K562 (cell line): Measurements from ENCODE around the gene CSK. TPM values are rescaled to one million over a fixed set of nuclear protein-coding genes. Genes with fewer than 3 reads are reported as not detected.

Experiments used
- ATAC-seq: fragments of 200-7000 bp; cut with Tn5 transposase; 3 replicates; pipeline ENCODE4 v1.9.1; 2020; ENCODE audit warnings: moderate library complexity
- BruUV-seq: library from RNA; stranded (reverse); fragments of 400-500 nt; replicated peaks from 2 replicates; lab custom pipeline; 2021; lab: Mats Ljungman, UMichigan
- CTCF ChIA-PET: fragments of 300-600 bp; formaldehyde crosslinking; extraction: SDS; loops from one replicate; lab custom pipeline; 2021; ENCODE audit warnings: low intra/inter-chr PET ratio; lab: Yijun Ruan, JAX
- POLR2A ChIA-PET: fragments of 300-600, 350-650 bp; sonication (Branson Sonifier 250); formaldehyde crosslinking; extraction: SDS; loops from one replicate; lab custom pipeline; 2021; ENCODE audit warnings: antibody characterized with exemption, inconsistent platforms; lab: Yijun Ruan, JAX
- DNase-seq, 4 experiments: peaks; one replicate each; pipeline versions ENCODE4 v3.0.0 to v3.0.0-alpha.2; 2011 to 2018; ENCODE audit warnings: low spot score in 3 of 4, mixed read lengths in 3 of 4; ENCODE audit errors: extremely low read depth in 1 of 4
- FAIRE-seq: peaks from 2 replicates; lab custom pipeline; 2011; peaks lifted over from hg19 to GRCh38; lab: Jason Lieb, UNC
- H2AFZ ChIP-seq: 2 replicates; pipeline ENCODE4 v1.6.0; 2011; ENCODE audit warnings: low read depth, low read length, control low read depth, inconsistent platforms
- H3K27ac ChIP-seq: fragments of 200-600 bp; 3 replicates; pipeline ENCODE4 v1.8.0; 2011; ENCODE audit warnings: low read depth, mild to moderate bottlenecking, control low read depth, inconsistent platforms, low read length, moderate library complexity, mixed read lengths; ENCODE audit errors: extremely low read depth
- H3K27me3 ChIP-seq, 2 experiments: fragments of 300-600 bp in 1 of 2; 2 replicates in 1 of 2; 3 replicates in 1 of 2; pipeline versions ENCODE4 v1.6.0 to v1.8.0; 2011; ENCODE audit warnings: inconsistent platforms in 2 of 2, low read length in 2 of 2, mild to moderate bottlenecking in 1 of 2, mixed read lengths in 1 of 2, moderate library complexity in 1 of 2; ENCODE audit not compliant: control insufficient read depth in 2 of 2, insufficient read depth in 2 of 2
- H3K36me3 ChIP-seq: fragments of 300-600 bp; 3 replicates; pipeline ENCODE4 v1.8.0; 2011; ENCODE audit warnings: mild to moderate bottlenecking, low read length, inconsistent platforms; ENCODE audit not compliant: control insufficient read depth, insufficient read depth
- H3K4me1 ChIP-seq, 2 experiments: fragments of 200-600 bp in 1 of 2; replicated peaks in 1 of 2; 2 replicates in 1 of 2; 3 replicates in 1 of 2; pipeline versions ENCODE4 v1.5.1 to v1.8.0; 2011; ENCODE audit warnings: inconsistent platforms in 2 of 2, low read length in 2 of 2, mild to moderate bottlenecking in 1 of 2, mixed read lengths in 1 of 2, moderate library complexity in 1 of 2; ENCODE audit not compliant: control insufficient read depth in 2 of 2, insufficient read depth in 2 of 2
- H3K4me2 ChIP-seq: 2 replicates; pipeline ENCODE4 v1.6.1; 2011; ENCODE audit warnings: low read length, control low read depth, inconsistent platforms, mixed read lengths; ENCODE audit not compliant: insufficient read depth
- H3K4me3 ChIP-seq: fragments of 200-600 bp; sonication (generic), shearing (Covaris generic); 2 replicates; pipeline ENCODE4 v1.5.1; 2016; ENCODE audit warnings: control low read depth, inconsistent platforms
- H3K79me2 ChIP-seq: fragments of 200-600 bp; 3 replicates; pipeline ENCODE4 v1.8.0; 2011; ENCODE audit warnings: low read length, inconsistent platforms; ENCODE audit not compliant: control insufficient read depth, insufficient read depth
- H3K9ac ChIP-seq, 2 experiments: 2 replicates each; pipeline versions ENCODE4 v1.6.0 to v1.6.1; 2011; ENCODE audit warnings: low read depth in 2 of 2, low read length in 2 of 2, control low read depth in 1 of 2, inconsistent platforms in 1 of 2, mild to moderate bottlenecking in 1 of 2, mixed read lengths in 1 of 2; ENCODE audit not compliant: insufficient read depth in 1 of 2
- H3K9me1 ChIP-seq: one replicate; pipeline ENCODE4 v1.6.0; 2011; ENCODE audit warnings: inconsistent platforms, mild to moderate bottlenecking, low read length, moderate library complexity; ENCODE audit not compliant: control insufficient read depth, insufficient read depth
- H3K9me3 ChIP-seq: replicated peaks from 2 replicates; pipeline ENCODE4 v1.5.1; 2011; ENCODE audit warnings: low read depth, low read length, inconsistent platforms; ENCODE audit not compliant: control insufficient read depth, insufficient read depth
- H4K20me1 ChIP-seq: replicated peaks from 2 replicates; pipeline ENCODE4 v1.6.1; 2011; ENCODE audit warnings: low read length, inconsistent platforms, mixed read lengths; ENCODE audit not compliant: control insufficient read depth, insufficient read depth
- NCOA1 ChIP-seq: fragments of 450-650 bp; IDR thresholded peaks from 2 replicates; pipeline ENCODE4 v1.6.1; 2016; ENCODE audit warnings: low read depth
- XRCC5 ChIP-seq: fragments of 200-400 bp; formaldehyde crosslinking; IDR thresholded peaks from 2 replicates; pipeline ENCODE4 v1.6.1; 2017; ENCODE audit warnings: low read depth, mild to moderate bottlenecking, low read length
- ZKSCAN1 ChIP-seq: fragments of 150-350 bp; IDR thresholded peaks from 2 replicates; pipeline ENCODE4 v1.6.1; 2016; ENCODE audit warnings: low read depth, low read length
- WGBS: fragments of 100-300 bp; shearing (Covaris generic); methylation state at CpG from one replicate; pipeline ENCODE4 v1.1.6; 2016; ENCODE audit warnings: low coverage, mixed read lengths; ENCODE audit not compliant: insufficient coverage; ENCODE audit errors: missing lambda C conversion rate; 5-methylcytosine and 5-hydroxymethylcytosine counted together
- in situ Hi-C: fragments of 300-500 bp; cut with MboI; formaldehyde crosslinking; loops from 4 replicates; pipeline ENCODE4 v1.15.0; 2018; ENCODE audit warnings: inconsistent platforms, mixed read lengths
- intact Hi-C: fragments of 100-400 bp; cut with micrococcal nuclease; formaldehyde crosslinking; loops from 2 replicates; pipeline ENCODE4 v1.14.2; 2022
- polyA plus RNA-seq, 8 experiments: library from polyadenylated mRNA; depleted of rRNA in 4 of 8; stranded (reverse) in 5 of 8; unstranded in 3 of 8; fragments of >200 nt; fragmentation: Nextera tagmentation in 2 of 8; fragmentation: Illumina TruSeq in 1 of 8; extraction: Ambion mirVana in 2 of 8; extraction: Trizol in 1 of 8; gene quantifications; 2 replicates each; pipeline versions ENCODE4 v1.2.1 to v1.2.3, GENCODE V29; 2011 to 2014; ENCODE audit warnings: inconsistent platforms in 1 of 8, missing spikeins in 1 of 8
- total RNA-seq, 7 experiments: library from RNA; depleted of rRNA in 6 of 7; stranded (reverse); fragments of >200 nt in 6 of 7; fragmentation: Illumina TruSeq in 2 of 7; extraction: Trizol in 2 of 7; gene quantifications; 2 replicates each; pipeline versions ENCODE4 v1.2.1 to v1.2.3, GENCODE V29; 2011 to 2021; ENCODE audit warnings: low replicate concordance in 1 of 7

The CSK gene
- total and polyA plus RNA-seq, 9 of the 15 experiments (the other 6 are each of a cell fraction or from before 2014, with no cell fraction given), result 1.5 to 112 (median 22.5) TPM

- TF ChIP-seq NCOA1, result no peak
- peak; percentile 65; the same call in 1 of the 2 replicates for TF ChIP-seq ZKSCAN1
- TF ChIP-seq XRCC5, result no peak
- H3K4me1 ChIP-seq, result peaks cover 24 to 44% of the 10 kb centered on the region in 2 experiments
These were observed 6.0 kb upstream of the CSK start for GRCh38 chr15:74775894-74776293.

More at GRCh38 chr15:74775894-74776293, 6.0 kb upstream of the CSK start:
- Histone ChIP-seq H3K9ac (no peak overlapping the region), H3K27me3 (no peaks in the 10 kb centered on the region), H4K20me1 (no peaks in the 10 kb centered on the region; the same call in 1 of the 2 replicates), H3K36me3 (no peaks in the 10 kb centered on the region), H3K9me1 (peaks cover 4% of the 10 kb centered on the region), H3K79me2 (no peaks in the 10 kb centered on the region), H3K4me3 (no peak overlapping the region), H2AFZ (no peak overlapping the region), H3K9me3 (no peaks in the 10 kb centered on the region), H3K4me2 (no peak overlapping the region), H3K27ac (no peak overlapping the region)
- in situ Hi-C loops, result no loop called here
- BruUV-seq, result no TSS peak
- WGBS, result 77% methylated on average over 4 of the region's 4 CpGs
- DNase-seq (no peak), ATAC-seq (no peak), FAIRE-seq (no peak)
- intact Hi-C loops, result loop anchor here (10.0 kb wide), 1 partner anchor 429 kb away; the partner anchor contains the start of gene C15orf39
- ChIA-PET POLR2A (interaction anchor here (0.6 kb wide), 1 partner anchor 750 kb away, joined by 3 read pairs; no protein-coding TSS in a partner anchor), CTCF (interaction anchor here (0.7 kb wide), 1 partner anchor 219 kb away, joined by 3 read pairs; the partner anchor contains the start of gene SCAMP5)
